Pons (tissue), 1 donor: Measurements from ENCODE around the gene CRNKL1.

Experiments
- DNase-seq: peaks from one replicate; pipeline ENCODE4 v3.0.0-alpha.2; 2016; ENCODE audit warnings: low spot score

The CRNKL1 gene

GRCh38 chr20:20063941-20064702 is 11.9 kb upstream of the CRNKL1 start:
- no peak for DNase-seq

DNA sequence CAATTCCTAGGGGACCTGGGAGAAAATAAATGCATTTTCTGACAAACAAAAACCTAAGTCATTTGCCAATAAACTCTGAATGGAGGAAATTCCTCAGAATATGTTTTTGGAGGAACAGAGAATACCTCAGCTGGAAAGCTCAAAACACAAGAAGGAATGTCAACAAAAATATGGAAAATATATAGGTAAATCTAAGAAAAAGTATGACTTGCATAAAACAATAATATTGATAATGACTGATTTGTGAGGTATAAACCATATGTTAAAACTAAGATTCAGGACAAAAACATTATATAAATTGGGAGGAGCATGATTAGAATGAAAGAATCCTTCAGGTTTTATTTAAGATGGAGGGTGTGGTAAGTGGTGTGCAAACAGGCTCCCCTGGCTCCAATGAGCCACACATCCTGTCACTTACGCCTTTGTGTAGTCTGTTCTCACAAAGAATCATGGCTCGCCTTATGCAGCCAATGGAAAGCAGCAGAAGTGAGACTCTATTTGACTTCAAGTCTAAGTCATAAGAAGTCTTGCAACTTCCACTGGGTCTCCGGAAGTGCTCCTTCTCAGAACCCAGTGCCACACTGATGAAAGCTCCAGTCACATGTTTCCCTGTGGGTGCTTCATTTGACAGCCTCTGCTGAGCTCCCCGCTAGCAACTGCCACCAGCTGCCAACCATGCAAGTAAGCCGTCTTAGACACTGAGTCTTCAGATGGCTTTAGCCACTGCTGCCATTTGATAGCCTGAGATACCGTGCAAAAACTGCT is 8.2 kb upstream of the CRNKL1 start:
- DNase-seq = no peak

GRCh38 chr20:20051767-20052073 is 546 bp downstream of the CRNKL1 start:
- DNase-seq = no peak

GRCh38 chr20:20039752-20040387 is 12.4 kb downstream of the CRNKL1 start:
- no peak for DNase-seq

GRCh38 chr20:20038586-20038985 is 13.7 kb downstream of the CRNKL1 start:
- no peak for DNase-seq

DNA sequence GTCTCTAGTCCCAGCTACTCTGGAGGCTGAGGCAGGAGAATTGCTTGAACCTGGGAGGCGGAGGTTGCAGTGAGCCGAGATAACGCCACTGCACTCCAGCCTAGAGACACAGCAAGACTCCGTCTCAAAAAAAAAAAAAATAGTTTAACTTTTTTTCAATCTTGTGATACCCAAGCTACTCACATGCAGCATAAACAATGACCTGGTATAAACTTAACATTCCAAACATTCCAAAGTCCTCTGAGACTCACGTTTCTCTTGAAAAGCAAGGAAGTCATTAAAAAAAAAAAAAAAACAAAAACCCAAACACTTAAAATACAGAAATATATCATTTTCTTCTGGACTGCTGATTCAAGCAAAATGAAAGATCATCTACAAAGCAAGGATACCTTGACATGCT is 14.3 kb downstream of the CRNKL1 start:
- DNase-seq = no peak

- DNase-seq = no peak
Observed at GRCh38 chr20:20036756-20037155, 15.5 kb downstream of the CRNKL1 start.

DNA sequence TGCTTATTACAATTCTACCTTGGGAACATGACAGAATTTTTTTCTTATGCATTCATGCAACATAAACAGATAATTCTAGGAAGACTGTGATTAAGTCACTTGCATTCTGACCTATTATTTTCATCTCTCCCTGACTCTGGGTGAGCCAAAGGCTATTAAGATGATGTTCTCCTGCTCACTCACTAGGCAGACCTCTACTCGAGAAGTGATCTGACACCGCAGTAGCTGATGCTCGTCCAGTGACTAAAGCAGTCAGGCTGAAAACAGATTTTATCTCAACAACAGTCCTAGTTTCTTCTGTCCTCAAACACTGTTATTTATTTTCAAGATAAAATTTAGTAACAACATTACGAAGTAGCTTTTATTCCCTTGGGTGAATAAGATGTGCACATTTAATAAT is 17.8 kb downstream of the CRNKL1 start:
- DNase-seq = no peak

GRCh38 chr20:20031790-20032189 is 20.5 kb downstream of the CRNKL1 start:
- no peak for DNase-seq

GRCh38 chr20:20027284-20027683 is 25.0 kb downstream of the CRNKL1 start:
- no peak for DNase-seq

- DNase-seq = no peak
Observed at GRCh38 chr20:20024942-20025341, 27.3 kb downstream of the CRNKL1 start.

- DNase-seq = no peak
Observed at GRCh38 chr20:20023395-20023794, 28.9 kb downstream of the CRNKL1 start.

- DNase-seq = no peak
Observed at GRCh38 chr20:20022498-20022897, 29.8 kb downstream of the CRNKL1 start.

DNA sequence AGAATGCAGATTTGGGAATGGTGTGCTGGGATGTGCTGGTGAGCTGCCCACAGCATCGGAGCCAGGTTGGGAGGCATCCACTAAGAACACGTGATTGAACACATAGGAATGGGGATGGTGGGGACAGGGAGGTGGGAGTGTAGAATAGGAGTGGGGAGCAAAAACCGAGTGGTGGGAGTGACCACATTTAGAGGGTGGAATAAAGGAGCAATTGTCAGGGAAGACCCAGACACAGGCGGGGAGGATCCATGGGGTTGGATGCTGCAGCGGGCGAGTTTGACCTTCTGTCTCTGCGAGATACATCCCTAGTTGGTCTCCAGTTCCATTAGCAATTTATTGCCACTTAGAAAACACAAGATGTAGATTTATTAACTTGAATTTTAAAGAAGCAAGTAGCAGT is 30.4 kb downstream of the CRNKL1 start:
- DNase-seq = no peak

GRCh38 chr20:20020908-20021307 is 31.4 kb downstream of the CRNKL1 start:
- no peak for DNase-seq

- DNase-seq = no peak
Observed at GRCh38 chr20:20019123-20019522, 33.1 kb downstream of the CRNKL1 start.

GRCh38 chr20:20018366-20018765 is 33.9 kb downstream of the CRNKL1 start:
- no peak for DNase-seq

DNA sequence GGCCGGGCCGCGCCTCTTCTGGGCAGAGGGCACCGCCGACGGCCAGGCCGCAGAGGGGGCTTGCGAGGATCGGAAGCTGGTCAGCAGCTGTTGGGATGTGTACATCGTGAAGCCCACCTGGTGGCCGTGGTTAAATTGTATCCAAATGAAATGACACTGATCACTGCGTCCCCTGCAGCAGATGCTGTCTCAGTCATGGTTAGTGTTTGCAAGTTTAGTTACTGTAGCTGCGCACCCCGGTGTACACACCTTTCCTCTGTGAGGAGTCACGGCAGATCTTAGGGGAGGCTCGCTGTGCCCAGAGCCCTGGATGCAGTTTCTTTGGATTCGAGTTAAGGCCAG is 34.5 kb downstream of the CRNKL1 start:
- DNase-seq = no peak

DNA sequence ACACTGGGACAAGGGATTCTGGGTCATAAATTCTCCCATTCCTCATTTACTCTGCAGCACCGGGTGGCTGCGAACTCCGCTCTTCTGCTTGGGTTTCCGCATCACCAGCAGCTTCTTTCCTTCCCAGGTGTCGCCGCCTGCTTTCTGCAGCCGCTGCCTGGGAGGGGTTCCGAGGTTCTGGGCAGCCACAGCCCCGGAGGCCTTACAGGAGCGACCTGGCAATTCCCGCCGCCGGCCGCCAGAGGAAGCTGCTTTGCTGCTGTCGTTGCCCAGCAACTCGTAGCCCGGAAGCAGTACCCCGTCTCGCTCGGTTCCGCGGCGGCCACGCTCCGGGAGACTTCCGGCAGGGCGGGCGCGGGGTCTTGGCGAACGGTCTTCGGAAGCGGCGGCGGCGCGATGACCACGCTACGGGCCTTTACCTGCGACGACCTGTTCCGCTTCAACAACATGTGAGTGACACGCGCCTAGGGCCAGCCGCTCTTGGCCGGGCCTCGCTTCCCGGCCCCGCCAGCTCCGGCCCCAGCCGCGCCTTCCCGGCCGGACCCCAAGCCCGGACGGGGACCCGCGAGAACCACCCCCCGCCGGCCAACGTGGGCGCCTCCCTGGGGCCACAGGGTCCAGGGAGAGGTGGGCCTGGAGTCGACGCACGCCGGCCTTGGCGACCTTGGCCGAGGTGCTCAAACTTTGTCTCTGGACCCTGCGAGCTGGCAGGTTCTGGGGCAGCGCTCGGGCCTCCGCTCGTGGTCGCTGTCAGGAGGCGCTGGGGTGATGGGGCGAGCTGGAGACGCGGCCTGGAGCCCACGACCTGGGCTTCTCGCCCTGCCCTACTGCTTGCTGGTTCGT is 35.0 kb downstream of the CRNKL1 start, which contains the start of gene NAA20:
TSS of gene NAA20 (plus strand) at position 362 of the 843 bp plus-strand sequence. CDS start at position 397, 35 bp downstream.
- DNase-seq = peak; percentile 85

GRCh38 chr20:20014659-20015058 is 37.6 kb downstream of the CRNKL1 start:
- no peak for DNase-seq

GRCh38 chr20:20012541-20012940 is 39.7 kb downstream of the CRNKL1 start:
- peak; percentile 97 for DNase-seq
